ENCODE results near the gene CTNNA3.

DNA sequence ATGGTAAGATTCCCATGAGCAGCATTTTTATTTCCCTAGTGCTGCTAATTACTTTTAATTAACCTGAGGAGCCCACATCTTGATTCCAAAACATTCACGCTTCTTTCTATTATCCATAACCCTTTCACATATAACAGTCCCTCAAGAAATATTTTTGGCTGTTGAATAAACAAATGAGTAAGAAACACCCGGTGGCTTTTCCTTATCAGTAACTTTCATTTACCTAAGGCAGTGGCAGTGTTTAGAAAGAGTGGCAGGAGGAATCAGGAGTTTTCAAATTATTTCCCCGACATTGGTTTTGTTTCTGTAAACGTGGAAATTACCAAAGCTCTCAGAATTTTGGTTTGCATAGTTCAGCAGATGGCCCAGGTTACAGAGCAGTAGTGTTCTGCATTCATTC, 1785.8 kb downstream of the CTNNA3 start:
- TF ChIP-seq EZH2 (IDR thresholded peaks at IDR 0.05; ENCODE audit: borderline replicate concordance, insufficient read depth, low read length, poor library complexity, severe bottlenecking), result no peak
- TF ChIP-seq, protein P1, sequence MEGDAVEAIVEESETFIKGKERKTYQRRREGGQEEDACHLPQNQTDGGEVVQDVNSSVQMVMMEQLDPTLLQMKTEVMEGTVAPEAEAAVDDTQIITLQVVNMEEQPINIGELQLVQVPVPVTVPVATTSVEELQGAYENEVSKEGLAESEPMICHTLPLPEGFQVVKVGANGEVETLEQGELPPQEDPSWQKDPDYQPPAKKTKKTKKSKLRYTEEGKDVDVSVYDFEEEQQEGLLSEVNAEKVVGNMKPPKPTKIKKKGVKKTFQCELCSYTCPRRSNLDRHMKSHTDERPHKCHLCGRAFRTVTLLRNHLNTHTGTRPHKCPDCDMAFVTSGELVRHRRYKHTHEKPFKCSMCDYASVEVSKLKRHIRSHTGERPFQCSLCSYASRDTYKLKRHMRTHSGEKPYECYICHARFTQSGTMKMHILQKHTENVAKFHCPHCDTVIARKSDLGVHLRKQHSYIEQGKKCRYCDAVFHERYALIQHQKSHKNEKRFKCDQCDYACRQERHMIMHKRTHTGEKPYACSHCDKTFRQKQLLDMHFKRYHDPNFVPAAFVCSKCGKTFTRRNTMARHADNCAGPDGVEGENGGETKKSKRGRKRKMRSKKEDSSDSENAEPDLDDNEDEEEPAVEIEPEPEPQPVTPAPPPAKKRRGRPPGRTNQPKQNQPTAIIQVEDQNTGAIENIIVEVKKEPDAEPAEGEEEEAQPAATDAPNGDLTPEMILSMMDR (IDR thresholded peaks at IDR 0.05; ENCODE audit: poor library complexity, severe bottlenecking), result no peak
- TF ChIP-seq POLR2AphosphoS5 (IDR thresholded peaks at IDR 0.05), result no peak
- TF ChIP-seq, protein P2, sequence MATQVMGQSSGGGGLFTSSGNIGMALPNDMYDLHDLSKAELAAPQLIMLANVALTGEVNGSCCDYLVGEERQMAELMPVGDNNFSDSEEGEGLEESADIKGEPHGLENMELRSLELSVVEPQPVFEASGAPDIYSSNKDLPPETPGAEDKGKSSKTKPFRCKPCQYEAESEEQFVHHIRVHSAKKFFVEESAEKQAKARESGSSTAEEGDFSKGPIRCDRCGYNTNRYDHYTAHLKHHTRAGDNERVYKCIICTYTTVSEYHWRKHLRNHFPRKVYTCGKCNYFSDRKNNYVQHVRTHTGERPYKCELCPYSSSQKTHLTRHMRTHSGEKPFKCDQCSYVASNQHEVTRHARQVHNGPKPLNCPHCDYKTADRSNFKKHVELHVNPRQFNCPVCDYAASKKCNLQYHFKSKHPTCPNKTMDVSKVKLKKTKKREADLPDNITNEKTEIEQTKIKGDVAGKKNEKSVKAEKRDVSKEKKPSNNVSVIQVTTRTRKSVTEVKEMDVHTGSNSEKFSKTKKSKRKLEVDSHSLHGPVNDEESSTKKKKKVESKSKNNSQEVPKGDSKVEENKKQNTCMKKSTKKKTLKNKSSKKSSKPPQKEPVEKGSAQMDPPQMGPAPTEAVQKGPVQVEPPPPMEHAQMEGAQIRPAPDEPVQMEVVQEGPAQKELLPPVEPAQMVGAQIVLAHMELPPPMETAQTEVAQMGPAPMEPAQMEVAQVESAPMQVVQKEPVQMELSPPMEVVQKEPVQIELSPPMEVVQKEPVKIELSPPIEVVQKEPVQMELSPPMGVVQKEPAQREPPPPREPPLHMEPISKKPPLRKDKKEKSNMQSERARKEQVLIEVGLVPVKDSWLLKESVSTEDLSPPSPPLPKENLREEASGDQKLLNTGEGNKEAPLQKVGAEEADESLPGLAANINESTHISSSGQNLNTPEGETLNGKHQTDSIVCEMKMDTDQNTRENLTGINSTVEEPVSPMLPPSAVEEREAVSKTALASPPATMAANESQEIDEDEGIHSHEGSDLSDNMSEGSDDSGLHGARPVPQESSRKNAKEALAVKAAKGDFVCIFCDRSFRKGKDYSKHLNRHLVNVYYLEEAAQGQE (IDR thresholded peaks at IDR 0.05; ENCODE audit: borderline replicate concordance), result no peak
- no peak for TF ChIP-seq EP300 (conservative IDR thresholded peaks at IDR 0.05; ENCODE audit: poor library complexity, severe bottlenecking)
- no peak for TF ChIP-seq TAF1 (IDR thresholded peaks at IDR 0.05; ENCODE audit: low read depth)
